HUES64 (cell line): Measurements from ENCODE around the gene DNAI2.
A peak's percentile ranks its signal among the peaks of the same experiment; 100 is the strongest.

ENCODE experiments used
- H3K27ac ChIP-seq: 2 replicates; pipeline ENCODE4 v1.7.0; 2013; ENCODE audit warnings: low read depth, low read length, inconsistent platforms
- H3K27me3 ChIP-seq: 2 replicates; pipeline ENCODE4 v1.6.1; 2013; ENCODE audit warnings: mild to moderate bottlenecking, low read length; ENCODE audit not compliant: insufficient read depth
- H3K36me3 ChIP-seq: 2 replicates; pipeline ENCODE4 v1.6.1; 2013; ENCODE audit warnings: mild to moderate bottlenecking, low read length; ENCODE audit not compliant: insufficient read depth
- H3K4me1 ChIP-seq: 2 replicates; pipeline ENCODE4 v1.6.1; 2013; ENCODE audit warnings: mild to moderate bottlenecking, low read length, moderate library complexity; ENCODE audit not compliant: insufficient read depth
- H3K4me3 ChIP-seq: 2 replicates; pipeline ENCODE4 v1.5.1; 2013; ENCODE audit warnings: mild to moderate bottlenecking, low read length, moderate library complexity
- H3K9ac ChIP-seq: 2 replicates; pipeline ENCODE4 v1.6.1; 2013; ENCODE audit warnings: mild to moderate bottlenecking, low read depth, low read length
- H3K9me3 ChIP-seq: 2 replicates; pipeline ENCODE4 v1.6.1; 2013; ENCODE audit warnings: low read depth, low read length; ENCODE audit not compliant: insufficient read depth
- WGBS: fragments of 150-250, 120-280 bp; methylation state at CpG from one replicate; pipeline ENCODE4 v1.1.7; 2013; ENCODE audit warnings: missing lambda C conversion rate; 5-methylcytosine and 5-hydroxymethylcytosine counted together

DNAI2 gene

DNA sequence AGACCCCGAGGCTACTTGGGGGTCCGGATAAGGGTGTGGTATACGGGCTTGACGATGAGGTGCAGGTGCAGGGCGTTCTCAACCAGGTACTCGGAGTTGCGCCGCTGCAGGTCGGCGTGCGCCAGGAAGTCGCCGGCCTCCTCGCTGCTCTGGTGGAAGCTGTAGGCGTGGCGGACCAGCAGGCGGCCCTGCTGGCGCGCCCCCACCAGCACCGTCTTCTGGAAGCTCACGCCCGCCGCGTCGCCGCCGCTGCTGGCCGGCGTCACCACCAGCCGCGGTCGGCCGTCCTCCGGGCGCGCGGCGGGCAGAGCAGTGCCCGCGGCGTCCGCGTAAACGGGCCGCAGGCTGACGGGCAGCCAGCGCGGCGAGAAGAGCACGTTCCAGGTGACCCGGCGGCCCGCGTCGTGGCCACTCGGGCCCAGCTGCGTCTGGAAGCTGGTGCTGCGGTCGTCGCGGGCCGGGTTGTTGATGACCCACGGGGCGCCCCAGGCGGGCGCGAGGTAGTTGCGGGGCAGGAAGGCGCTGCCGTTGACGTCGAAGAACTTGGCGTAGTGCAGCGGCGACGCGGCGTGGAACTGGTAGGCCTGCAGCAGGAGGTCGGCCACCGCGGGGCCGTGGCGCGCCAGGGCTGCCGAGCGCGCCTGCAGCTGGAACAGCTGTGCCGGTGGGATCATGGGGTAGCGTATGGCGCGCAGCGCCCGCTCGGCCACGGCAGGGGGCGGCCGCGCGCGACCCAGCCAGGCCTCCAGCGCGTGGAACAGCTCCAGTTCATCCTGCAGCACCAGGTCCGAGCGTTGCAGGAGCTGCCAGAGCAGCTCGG, 82.8 kb downstream of the DNAI2 start:
- no peaks in the 10 kb centered on the region for H3K36me3 ChIP-seq
- WGBS = 2% methylated on average over 105 of the region's 105 CpGs
- peak overlapping the region; percentile 51 for H3K4me3 ChIP-seq
- H3K9ac ChIP-seq = no peak overlapping the region
- peaks cover 71% of the 10 kb centered on the region for H3K27me3 ChIP-seq
- H3K9me3 ChIP-seq = no peaks in the 10 kb centered on the region
- peaks cover 9% of the 10 kb centered on the region for H3K4me1 ChIP-seq
- no peak overlapping the region for H3K27ac ChIP-seq

DNA sequence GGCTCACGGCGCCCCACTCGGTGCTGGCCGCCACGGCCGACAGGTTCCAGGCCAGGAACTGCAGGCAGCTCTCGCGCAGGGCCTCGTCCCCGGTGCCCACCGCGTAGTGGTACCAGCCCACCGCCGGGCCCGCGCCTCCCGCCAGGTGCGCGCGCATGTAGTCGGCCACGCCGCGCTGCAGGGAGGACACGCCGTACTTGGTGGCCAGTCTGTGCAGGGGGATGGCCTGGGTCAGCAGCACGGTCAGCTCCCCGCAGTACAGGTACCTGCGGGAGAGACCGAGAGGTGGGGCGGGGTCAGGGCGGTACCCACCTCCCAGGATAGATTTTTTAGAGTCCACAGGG, 83.4 kb downstream of the DNAI2 start:
- Histone ChIP-seq H3K4me1 (peaks cover 15% of the 10 kb centered on the region), H3K27me3 (peaks cover 66% of the 10 kb centered on the region), H3K36me3 (no peaks in the 10 kb centered on the region), H3K27ac (no peak overlapping the region), H3K9me3 (no peaks in the 10 kb centered on the region), H3K9ac (no peak overlapping the region), H3K4me3 (peak overlapping the region; percentile 51)
- WGBS = 25% methylated on average over 32 of the region's 32 CpGs

DNA sequence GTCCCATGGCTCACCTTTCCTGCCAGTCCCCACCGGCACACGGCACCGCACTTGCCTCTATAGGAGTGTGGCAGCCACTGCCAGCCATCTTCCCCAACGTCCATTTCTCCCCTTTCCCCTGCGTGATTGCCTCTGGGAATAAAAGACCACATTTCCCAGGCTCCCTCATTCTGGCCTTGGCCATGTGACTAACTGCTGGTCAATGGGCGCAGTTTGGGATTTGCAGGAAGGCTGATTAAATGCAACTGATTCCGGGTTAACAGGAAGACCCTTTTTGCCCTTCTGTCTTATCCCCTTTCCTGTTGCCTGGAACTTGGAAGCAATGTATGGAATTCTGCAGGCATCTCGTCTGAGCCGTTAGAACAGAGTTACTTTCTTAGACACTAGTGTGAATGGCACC, 84.7 kb downstream of the DNAI2 start:
- 83% methylated on average over 9 of the region's 9 CpGs for WGBS
- Histone ChIP-seq H3K27ac (no peak overlapping the region), H3K27me3 (peaks cover 53% of the 10 kb centered on the region)

GRCh38 chr17:74359916-74360315, 85.9 kb downstream of the DNAI2 start:
- 95% methylated on average over 22 of the region's 22 CpGs for WGBS
- no peaks in the 10 kb centered on the region for H3K36me3 ChIP-seq
- H3K27me3 ChIP-seq = peaks cover 41% of the 10 kb centered on the region
- H3K9me3 ChIP-seq = no peaks in the 10 kb centered on the region
- no peak overlapping the region for H3K9ac ChIP-seq
- H3K27ac ChIP-seq = no peak overlapping the region
- H3K4me1 ChIP-seq = peaks cover 18% of the 10 kb centered on the region
- no peak overlapping the region for H3K4me3 ChIP-seq

More for the DNA sequence above, 84.7 kb downstream of the DNAI2 start:
- Histone ChIP-seq H3K4me1 (peaks cover 18% of the 10 kb centered on the region), H3K9me3 (no peaks in the 10 kb centered on the region), H3K36me3 (no peaks in the 10 kb centered on the region), H3K4me3 (no peak overlapping the region), H3K9ac (no peak overlapping the region)

DNA sequence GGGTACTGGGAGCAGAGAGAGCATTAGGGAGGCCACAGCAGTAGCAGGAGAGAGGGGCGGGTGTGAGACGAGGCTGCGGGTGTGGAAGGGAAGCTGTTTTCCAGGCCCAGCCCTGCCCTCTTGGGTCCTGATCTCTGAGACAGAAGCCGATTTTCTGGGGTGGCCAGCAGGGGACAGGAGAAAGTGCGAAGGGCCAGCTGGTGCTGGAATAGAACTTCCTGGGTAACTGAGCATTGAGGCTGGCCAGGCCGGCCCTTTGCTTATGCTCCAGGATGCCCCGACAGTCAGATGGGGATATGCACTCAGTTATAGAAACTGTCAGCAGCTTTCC, 86.8 kb downstream of the DNAI2 start:
- peak overlapping the region; percentile 47; the same call in 1 of the 2 replicates for H3K4me3 ChIP-seq
- peaks cover 18% of the 10 kb centered on the region for H3K4me1 ChIP-seq
- H3K9me3 ChIP-seq = no peaks in the 10 kb centered on the region
- 65% methylated on average over 7 of the region's 7 CpGs for WGBS
- peaks cover 31% of the 10 kb centered on the region for H3K27me3 ChIP-seq
- no peak overlapping the region for H3K9ac ChIP-seq
- H3K36me3 ChIP-seq = no peaks in the 10 kb centered on the region
- no peak overlapping the region for H3K27ac ChIP-seq

- no peaks in the 10 kb centered on the region for H3K9me3 ChIP-seq
- 0 out of 2 replicates have a peak within 1 kb of the TSS, but pooled peaks have one; percentile 35 for H3K9ac ChIP-seq
- WGBS = 41% methylated on average over 28 of the region's 28 CpGs
- no peak within 1 kb of the TSS for H3K27ac ChIP-seq
- H3K36me3 ChIP-seq = no peaks in the 10 kb centered on the region
- peaks cover 18% of the 10 kb centered on the region for H3K4me1 ChIP-seq
- peak within 1 kb of the TSS; percentile 47 for H3K4me3 ChIP-seq
- peaks cover 26% of the 10 kb centered on the region for H3K27me3 ChIP-seq
Observed at GRCh38 chr17:74361230-74362068, 87.4 kb downstream of the DNAI2 start, which contains the start of gene BTBD17. Gene BTBD17, minus strand, starts transcription at chr17:74361868. Its CDS starts 49 bp downstream, at chr17:74361819.

DNA sequence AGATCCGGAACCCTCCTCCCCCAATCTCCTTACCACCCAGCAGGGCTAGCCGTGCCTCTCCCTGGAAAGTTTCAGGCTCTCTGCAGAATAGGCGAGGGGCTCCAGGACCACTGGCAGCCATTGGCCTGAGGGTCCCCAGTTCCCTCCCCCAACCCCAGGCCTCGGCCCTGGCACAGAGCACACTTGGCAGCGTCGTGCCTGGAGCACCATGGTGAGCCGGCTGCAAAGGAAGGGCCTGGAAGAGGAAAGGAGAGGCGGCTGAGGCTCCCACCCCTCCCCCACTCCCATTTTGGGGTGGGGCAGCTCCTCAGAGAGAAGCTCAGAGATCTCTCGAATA, 88.0 kb downstream of the DNAI2 start:
- Histone ChIP-seq H3K9me3 (no peaks in the 10 kb centered on the region), H3K27ac (no peak overlapping the region), H3K9ac (no peak overlapping the region), H3K4me3 (peak overlapping the region; percentile 47; the same call in 1 of the 2 replicates), H3K4me1 (peaks cover 18% of the 10 kb centered on the region), H3K27me3 (peaks cover 20% of the 10 kb centered on the region), H3K36me3 (no peaks in the 10 kb centered on the region)
- 41% methylated on average over 8 of the region's 9 CpGs for WGBS

DNA sequence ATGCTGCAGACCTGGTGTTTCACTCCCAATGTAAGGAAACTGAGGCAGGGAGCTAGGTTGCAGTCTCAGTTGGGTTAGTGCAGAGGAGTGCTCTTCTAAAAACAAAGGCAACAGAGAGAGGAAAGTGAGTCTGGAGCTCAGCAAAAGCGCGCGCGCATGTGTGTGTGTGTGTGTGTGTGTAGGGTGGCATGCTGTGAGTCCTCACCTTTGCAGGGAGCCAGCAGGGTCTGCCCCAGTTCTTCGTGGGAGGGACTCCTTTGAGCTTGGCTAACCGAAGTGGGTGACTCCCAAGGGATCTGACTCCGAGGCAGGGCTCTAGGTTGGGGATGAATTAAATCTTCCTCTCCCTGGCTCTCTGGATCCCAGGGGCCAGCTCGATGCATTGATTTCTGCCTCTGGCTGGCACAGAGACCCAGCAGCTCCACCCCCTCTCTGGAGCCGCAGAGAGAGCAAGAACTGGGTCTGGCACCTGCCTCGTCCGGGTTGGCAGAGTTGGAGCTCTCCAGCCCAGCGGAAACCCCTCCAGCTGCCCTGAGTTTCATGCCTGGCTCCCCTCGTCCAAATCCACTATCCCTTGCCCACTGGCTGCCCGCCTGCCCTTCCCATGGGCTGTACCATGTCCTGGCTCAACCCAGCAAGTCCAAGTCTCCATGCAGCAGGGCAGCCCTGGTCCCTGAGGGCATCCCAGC, 88.9 kb downstream of the DNAI2 start:
- no peak overlapping the region for H3K27ac ChIP-seq
- no peak overlapping the region for H3K9ac ChIP-seq
- H3K9me3 ChIP-seq = no peaks in the 10 kb centered on the region
- H3K36me3 ChIP-seq = no peaks in the 10 kb centered on the region
- WGBS = 85% methylated on average over 14 of the region's 14 CpGs
- H3K4me3 ChIP-seq = no peak overlapping the region
- H3K4me1 ChIP-seq = peaks cover 18% of the 10 kb centered on the region
- peaks cover 10% of the 10 kb centered on the region for H3K27me3 ChIP-seq
